ENCODE results near the gene CHST3.

The CHST3 gene

GRCh38 chr10:72035252-72035887 lies 71.2 kb downstream of the CHST3 start:
- no peak for DNase-seq

DNA sequence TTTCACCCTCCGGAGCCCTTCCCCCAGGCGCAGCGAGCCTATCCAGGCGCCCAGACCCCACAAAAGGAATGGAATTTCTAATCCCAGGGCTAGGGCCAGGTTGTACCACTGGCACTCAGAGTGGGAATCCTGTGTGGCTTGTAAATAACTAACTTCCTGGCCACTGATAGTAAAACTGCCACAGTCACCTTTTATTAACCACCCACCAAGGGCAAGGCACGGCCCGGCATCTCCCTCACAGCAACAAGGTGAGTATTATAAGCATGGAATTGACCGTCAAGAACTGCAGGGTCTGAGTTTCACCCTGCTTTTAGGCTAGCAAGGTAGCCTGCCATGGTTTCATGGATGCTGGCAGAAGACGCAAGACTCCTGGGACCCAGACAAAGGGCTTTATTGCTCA lies 73.1 kb downstream of the CHST3 start:
- no peak for DNase-seq

DNA sequence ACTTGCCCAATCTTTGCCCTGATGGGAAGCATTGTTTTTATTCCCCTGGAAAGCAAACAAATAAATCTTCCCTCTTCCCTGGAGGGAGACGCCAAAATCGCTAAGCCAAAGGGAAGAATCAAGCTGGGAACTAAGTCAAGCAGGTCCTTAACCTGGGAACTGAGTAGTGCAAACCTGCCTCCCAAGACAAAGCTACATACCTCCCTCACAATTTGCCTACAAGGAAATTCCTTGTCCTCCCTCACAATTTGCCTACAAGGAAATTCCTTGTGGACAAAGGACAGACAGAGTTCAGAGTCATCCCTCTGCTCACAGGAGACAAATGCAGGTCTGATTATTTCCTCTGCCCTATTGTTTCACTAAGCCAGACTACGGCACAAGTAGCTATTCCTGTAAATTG lies 73.6 kb downstream of the CHST3 start:
- no peak for DNase-seq

DNA sequence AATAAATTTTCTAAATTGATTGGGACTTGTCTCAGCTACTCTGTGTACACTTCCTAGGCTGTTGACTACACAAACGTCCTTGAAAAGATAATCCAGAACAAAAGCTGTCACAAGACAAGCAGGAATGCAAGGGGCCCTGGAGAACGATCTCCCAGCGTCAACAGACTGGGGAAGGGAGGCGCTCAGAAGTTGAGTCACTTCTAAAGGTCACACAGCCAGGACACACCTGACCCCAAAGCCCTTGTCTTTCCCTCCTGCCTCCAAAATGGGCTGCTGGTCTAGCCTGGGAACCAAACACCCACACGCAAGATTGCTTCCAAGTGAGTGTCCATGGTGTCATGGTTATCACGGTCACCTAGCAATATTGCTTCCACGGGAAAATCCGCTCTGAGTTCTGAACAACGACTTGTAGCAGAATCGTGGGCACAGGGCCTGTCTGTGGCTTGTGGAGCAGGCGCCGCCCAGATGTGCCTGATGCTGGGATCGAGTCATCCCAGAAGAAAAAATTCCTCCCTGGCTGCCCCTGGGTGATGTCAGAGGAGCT lies 74.3 kb downstream of the CHST3 start:
- DNase-seq: no peak

DNA sequence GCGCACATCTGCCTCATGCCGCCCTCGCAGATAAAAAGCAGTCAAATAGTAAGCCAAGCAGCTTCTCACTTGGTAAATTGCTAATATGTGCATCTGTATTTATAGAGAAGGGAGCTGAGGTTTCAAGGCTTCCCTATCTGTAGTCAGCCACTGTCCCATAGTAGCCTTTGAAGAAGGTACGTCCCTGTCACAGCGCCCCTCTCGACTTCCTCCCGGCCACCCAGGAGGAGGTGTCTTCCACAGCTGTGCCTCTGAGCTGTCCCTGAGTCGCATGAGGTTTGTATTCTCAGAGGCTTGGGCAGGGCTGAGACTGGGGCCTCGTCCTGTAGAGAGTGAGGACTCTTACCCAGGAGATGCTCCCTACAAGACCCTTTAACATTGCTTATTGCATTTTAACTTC lies 75.2 kb downstream of the CHST3 start:
- DNase-seq: no peak

DNA sequence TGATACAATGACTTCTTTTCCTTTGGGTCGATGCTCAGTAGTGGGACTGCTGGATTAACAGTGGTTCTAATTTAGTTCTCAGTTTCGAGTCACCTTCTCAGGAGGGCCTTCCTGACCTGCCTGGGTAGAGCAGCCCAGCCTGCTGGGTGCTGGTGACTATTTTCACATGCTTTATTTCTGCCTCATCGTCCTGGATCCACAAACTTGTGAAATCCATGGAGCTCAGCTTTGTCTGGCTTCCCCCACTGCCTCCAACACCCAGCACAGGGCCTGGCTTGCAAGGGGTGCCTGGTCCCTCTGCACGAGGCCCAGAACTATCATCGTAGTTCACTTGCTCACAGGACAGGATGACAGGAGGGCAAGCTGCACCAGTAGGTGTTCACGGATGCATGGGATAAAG lies 77.3 kb downstream of the CHST3 start:
- DNase-seq: no peak

DNA sequence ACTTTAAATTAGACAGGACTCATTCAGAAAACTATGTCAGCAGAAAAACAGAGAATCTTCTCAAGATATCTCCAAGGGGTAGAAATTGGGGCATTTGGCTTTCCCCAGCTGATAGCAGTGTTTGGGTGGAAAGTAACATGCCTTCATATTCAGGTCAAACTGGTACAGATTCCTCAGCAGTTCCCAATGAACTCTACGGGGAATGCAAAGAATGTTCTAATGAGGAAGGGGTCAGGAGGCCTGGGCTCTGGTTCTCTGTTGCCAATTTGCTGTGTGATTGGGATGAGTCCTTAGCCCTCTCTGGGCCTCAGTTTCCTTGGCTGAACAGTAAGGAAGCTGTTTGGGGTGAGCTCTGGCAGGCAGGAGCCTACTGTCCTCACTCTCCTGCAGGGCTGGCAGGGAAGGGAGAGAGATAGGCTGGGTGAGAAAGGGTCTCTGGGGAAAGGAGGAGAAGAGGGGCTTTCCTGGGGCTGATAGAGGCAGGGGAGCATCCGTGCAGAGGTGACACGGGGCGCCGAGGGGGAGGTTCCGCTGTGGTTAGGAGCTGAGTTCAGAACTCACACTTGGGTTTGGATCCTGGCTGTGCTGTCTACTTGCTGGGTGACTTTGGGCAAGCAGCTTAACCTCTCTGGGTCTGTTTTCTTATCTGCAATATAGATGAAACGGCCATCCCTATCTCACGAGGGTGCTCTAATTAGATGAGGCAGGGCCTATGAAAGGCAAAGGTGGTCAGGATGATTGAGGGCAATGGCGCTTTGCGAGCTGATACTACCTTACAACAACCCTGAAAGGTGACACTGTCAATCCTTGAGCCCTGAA lies 79.0 kb downstream of the CHST3 start:
- no peak for DNase-seq

GRCh38 chr10:72044417-72045041 lies 80.3 kb downstream of the CHST3 start:
- no peak for DNase-seq

DNA sequence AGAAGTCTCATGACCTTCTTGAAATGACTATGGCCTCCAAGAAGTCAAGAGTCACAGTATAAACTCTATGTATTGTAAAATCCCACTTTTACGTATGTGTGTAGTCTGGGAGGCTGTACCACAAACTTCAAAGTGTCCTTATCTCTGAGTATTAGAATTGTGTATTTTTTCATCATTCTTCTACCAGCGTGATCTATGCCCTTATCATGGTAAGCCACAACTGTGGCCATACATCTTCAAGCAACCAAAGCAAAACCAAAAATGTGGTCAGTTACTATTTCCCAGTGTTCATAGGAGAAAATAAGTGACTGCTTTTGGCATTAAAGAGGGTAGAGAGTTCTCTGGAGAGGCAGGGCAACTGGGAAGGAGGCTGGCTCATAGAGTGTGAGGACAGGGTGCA lies 81.4 kb downstream of the CHST3 start:
- no peak for DNase-seq

GRCh38 chr10:72048450-72049124 lies 84.4 kb downstream of the CHST3 start:
- DNase-seq: peak; percentile 90

GRCh38 chr10:72049472-72049871 lies 85.3 kb downstream of the CHST3 start:
- no peak for DNase-seq

DNA sequence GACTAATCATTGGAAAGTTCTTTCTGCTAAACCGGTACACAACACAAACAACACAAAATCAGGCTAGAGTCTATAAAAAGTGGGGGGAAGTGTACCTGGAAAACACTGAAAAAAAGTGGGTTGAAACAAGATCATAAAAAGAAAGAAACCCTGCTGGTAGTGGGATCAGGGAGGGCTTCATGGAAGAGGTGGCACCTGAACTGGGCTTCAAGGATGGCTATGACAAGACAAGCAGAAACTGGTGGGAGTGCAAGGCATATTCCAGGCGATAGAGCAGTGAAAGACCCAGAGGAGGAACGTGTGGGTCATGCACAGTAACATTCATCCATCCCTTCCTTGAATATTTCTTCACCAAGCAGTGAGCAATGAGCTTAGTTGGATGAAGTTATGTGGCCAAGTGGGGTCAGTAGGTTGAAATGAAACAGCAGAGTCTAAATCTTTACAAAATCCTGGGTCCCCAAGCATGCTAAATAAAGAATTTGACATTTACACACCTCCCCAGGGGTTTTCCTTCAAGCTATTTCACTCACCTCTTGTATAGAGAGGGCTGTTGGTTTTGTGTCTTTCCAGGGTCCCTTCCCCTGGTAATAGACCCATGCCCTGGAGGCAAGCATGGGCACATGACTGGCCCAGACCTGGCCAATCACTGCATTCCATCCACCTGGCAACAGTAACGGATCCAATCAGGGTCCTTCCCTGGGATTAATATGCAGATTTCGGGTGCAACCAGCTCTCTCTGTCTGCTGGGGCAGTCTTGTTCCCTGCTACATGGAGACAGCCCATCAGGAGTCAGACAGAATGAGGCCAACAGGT lies 86.0 kb downstream of the CHST3 start:
- no peak for DNase-seq

- DNase-seq: no peak
Observed at GRCh38 chr10:72050873-72051272, 86.7 kb downstream of the CHST3 start.

- no peak for DNase-seq
Observed at GRCh38 chr10:72053690-72054089, 89.5 kb downstream of the CHST3 start.

DNA sequence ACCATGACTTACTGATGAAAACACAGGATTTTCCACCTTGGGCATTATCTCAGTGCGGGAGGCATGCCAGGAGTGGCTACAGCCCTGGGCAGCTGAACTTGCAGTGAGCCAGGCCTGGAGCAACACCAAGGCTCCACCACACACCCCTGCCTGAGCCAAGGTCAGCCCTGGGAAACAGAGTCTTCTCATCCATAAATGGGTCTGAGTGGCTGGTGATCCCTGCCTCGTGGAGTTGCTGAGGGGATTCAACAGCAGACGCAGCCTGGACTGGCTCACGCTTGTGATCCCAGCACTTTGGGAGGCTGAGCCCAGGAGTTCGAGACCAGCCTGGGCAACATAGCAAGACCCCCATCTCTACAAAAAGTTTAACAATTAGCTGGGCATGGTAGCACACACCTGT lies 91.9 kb downstream of the CHST3 start:
- DNase-seq: no peak

- DNase-seq: no peak
Observed at GRCh38 chr10:72056932-72057751, 92.9 kb downstream of the CHST3 start.

GRCh38 chr10:72058347-72058898 lies 94.2 kb downstream of the CHST3 start:
- DNase-seq: no peak

- no peak for DNase-seq
Observed at GRCh38 chr10:72058989-72059842, 95.0 kb downstream of the CHST3 start.

DNA sequence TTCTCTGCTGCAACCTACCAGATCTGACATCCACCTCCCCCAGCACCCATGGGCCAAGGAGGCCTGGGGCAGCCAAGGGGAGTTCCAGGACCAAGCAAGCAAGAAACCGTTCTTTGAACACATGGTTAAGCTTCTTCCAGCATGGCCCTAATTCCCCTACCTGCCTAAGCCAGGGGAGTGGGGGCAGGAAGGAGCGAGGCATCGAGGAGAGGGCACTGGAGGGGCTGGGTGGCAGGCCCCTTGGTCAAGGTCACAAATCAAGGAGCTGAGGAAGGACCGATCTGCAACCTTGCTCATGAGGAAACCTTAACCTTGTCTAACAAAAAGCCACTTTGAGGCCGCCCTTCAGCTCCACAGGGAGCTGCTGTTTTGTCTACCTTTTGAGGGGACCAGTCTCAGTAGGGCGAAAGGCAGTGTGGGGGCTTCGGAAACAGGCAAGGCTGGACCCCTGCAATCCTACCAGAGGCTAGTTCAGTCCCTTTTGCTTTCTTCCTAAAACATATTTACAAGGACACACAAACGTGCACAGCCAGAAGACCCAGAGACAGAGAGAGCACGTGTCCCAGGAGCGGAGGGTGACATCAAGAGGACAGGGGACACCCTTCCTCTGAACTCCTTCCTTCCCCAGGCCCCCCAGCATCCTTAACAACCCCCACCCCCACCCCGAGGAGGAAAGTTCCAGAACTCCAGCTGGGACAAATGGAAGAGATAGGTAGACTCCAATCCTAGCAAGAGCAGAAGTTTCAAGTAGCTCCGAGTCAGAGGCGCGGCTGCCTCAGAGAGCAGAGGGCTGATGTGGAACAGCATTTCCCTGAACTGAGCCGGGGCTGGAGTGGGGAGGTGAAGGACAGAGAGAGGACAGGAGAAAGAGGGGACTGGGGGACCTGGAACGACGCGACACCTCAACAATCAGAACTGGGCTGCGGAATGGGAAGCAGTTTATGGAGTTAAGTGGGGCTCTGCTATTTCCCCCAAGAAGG lies 95.9 kb downstream of the CHST3 start:
- DNase-seq: no peak

Measured in CD4-positive, alpha-beta T cell treated with Interleukin-10 for 1 hour (primary cell).